MM.1S (cell line): ENCODE results near the gene TMC1.

ENCODE experiments used
- CTCF ChIP-seq: fragments of 300-600 bp; sonication (generic); IDR thresholded peaks from 2 replicates; pipeline ENCODE4 v1.5.1; 2016; ENCODE audit warnings: antibody characterized with exemption, low read length, mixed read lengths
- EZH2 ChIP-seq: fragments of 300-600 bp; sonication (generic); optimal IDR thresholded peaks from 2 replicates; pipeline ENCODE3; 2017; ENCODE audit warnings: low read depth, mild to moderate bottlenecking, antibody characterized with exemption, low read length, mixed read lengths
- EZH2phosphoT487 ChIP-seq: fragments of 300-600 bp; sonication (generic); IDR thresholded peaks from 2 replicates; pipeline ENCODE4 v1.6.1; 2018; ENCODE audit warnings: antibody characterized with exemption, low read length

GRCh38 chr9:72509635-72510034 lies 11.8 kb upstream of the TMC1 start:
- TF ChIP-seq CTCF (no peak), EZH2 (no peak), EZH2phosphoT487 (no peak)
